HUDEP-2 (cell line): ENCODE measurements around the gene B3GAT3.
"Not testable (repeated sequence)": the region's sequence is repeated elsewhere in the genome, so short reads cannot be mapped to it uniquely, and the experiment has no call there.

Source experiments
- DNase-seq, 76 experiments: peaks; one replicate each; lab custom pipeline; 2025; ENCODE audit not compliant: unreplicated experiment in 76 of 76; lab: John Stamatoyannopoulos, UW

The B3GAT3 gene

GRCh38 chr11:62585356-62585755 is 36.4 kb downstream of the B3GAT3 start:
- DNase-seq = not testable (repeated sequence)

GRCh38 chr11:62581735-62582134 is 40.1 kb downstream of the B3GAT3 start:
- not testable (repeated sequence) for DNase-seq

DNA sequence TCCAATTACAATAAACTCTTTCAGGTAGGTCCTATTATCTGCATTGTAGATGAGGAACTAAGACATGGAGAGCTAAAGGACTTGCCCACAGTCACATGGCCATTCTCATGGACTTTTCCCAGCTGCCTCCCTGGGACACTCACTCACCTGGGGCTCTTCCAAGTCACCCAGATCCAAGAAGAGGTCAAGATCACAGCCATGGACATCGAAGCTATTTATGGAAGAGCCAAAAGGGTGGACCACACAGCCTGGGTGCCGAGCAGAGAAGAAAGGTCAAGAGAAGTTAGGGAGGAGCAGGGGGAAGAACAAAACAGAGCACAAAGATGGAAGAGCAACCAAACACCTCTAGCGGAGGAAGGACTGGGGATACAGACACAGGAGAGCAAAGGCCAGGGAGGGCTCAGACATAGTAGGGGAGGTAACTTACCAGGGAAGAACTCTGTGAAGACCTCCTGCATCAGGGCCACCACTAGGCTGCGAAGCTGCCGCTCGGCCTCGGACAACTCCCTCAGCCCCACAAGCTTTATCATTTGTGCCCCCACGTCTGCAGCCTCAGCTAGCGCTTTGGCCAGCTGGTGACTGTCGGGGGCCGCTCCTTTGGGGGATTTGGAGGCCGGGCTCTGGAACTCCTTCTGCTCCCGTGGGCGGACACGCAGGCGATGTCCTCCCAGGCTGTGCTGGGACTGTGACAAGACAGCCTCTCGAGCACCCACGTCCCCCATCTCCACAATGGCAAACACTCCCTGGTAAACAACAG is 40.6 kb downstream of the B3GAT3 start:
- DNase-seq = no peak

DNA sequence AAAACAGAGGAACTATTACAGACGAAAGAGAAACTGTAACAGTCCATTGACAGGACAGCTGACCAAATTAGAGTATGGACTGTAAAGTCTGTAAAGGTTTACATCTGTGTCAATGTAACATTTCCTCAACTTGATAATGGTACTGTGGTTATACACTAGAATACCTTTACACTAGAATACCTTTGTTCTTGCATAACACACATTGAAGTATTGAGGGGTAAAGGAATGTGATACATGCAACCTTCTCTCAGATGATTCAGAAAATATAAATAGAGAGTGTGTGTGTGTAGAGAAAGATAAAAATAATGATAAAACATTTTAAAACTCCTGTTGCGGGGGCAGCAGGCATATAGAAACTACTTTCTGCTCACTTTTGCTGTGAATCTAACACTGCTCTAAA is 42.5 kb downstream of the B3GAT3 start:
- no peak for DNase-seq

DNA sequence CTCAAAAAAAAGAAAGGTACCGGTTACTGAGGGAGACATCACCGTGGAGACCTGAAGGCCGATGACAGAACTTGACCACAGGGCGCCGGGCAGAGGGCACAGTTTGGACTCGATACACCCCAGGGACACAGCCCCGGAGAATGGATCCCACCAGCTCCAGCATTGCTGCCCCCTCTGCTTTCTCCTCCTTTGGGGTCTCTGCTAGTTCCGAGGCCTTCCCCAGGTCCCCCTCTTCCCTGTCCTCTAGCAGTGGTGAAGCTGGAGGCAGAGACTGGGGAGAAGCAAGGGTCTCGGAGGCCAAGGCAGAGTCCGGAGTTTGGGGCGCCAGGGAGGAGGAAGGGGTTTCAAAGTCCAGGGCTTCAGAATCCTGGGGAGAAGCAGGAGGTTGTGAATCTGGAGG is 43.2 kb downstream of the B3GAT3 start:
- no peak for DNase-seq

- DNase-seq = no peak
Observed at GRCh38 chr11:62577046-62577714, 44.6 kb downstream of the B3GAT3 start.

DNA sequence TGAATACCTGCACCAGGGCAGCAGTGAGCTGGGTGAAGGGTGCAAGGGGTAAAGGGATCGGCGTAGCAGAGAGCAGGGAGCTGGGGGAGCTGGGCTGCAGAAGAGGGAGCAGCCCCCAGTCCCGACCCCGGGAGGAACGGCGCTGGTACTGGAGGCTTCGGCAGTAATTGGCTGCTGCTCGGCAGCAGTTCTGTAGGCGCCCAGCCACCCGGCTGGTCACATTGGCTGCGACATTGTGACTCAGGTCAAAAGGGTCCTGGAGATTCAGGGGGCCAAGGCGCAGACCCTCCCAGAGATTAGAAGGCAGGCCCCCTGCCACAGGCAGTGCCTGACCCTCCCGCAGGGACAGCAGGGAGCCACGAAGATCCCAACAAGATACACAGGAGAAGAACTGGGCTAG is 45.9 kb downstream of the B3GAT3 start:
- DNase-seq = no peak

DNA sequence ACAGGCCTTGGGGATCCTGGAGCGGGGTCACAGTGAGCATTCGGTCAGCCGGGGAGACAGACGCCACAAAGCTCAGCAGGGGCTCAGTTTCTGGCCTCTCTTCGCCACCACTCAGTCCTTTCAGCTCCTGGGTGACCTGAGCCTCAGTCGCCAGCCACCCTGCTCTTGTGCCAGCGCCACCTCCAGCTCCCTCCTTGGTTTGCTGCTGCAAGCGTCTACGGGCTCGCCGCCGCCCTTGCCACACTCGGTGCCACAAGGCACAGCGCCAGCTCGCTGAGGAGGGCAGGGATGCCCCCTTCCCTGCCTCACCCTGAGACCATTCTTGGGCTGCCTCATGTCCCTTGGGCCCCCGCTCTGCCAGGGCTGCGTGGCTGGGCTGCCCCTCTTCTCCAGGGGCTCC is 46.6 kb downstream of the B3GAT3 start:
- no peak for DNase-seq

DNA sequence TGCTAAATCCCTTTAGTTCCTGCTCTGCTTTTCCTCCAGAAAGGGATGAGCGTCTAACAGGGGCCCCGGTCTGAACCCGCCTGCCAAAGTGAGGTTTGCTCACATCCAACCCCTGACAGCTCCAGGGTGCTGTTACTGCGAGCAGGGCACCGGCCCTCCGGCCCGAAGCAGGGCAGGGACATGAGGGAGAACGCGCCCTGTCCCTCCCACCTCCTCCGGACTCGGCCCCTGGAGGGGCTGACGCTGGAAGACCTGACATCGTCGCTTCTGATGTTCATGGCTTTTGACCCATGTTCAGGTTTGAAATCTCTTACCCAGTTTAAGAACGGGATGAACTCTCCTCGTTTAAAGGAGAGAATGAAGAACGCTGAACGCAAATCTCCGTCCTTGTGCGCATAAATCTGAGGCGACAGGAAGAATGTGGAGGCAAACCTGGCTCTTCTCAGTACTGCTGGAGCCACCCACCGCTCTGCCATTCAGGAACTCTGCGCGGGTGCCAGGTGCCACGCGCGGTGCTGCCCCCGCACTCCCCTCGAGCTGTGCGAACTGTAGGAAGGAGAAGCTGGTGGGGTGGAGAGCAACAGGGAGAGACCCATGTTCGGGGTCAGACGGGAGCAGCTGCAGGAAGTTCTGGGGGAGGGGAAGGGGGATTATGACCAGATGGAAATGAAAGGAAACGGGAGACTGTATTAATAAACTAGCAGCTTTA is 47.3 kb downstream of the B3GAT3 start:
- no peak for DNase-seq

GRCh38 chr11:62573592-62574362 is 48.0 kb downstream of the B3GAT3 start, which contains the start of gene EEF1G:
Gene EEF1G (minus strand): TSS chr11:62573891. CDS start chr11:62573842, 49 bp downstream.
- peak in 75 of 76 experiments; percentile 82 to 99 (median 98) for DNase-seq

DNA sequence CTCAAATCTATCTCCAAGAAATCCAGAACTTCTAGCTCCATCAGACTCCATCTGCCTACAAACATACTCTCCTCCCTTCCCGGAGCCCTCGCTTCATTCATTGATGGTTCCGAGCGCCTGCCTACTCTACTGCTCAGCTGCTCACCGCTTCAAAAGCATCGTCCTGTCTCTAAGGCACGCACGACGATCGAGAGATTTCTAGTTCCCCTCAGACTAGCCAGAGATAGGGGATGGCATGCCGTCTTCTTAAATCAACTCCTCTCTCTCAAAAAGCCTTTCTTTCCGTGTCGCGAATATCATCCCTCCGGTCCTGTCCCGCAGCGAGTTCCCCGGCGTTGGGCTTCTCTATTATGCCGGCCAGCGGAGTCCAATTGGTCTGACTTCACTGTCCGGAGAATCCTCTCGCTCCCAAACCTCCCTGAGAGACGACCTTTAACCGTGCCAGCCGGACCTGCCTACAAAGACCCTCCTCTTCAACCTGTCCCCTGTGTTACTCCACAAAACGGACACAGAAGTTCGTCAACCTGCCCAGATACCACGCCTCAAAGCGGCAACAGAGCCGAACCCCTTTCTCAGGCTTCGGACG is 48.7 kb downstream of the B3GAT3 start:
- peak in 11 of 76 experiments; percentile 8 to 63 (median 19) for DNase-seq

DNA sequence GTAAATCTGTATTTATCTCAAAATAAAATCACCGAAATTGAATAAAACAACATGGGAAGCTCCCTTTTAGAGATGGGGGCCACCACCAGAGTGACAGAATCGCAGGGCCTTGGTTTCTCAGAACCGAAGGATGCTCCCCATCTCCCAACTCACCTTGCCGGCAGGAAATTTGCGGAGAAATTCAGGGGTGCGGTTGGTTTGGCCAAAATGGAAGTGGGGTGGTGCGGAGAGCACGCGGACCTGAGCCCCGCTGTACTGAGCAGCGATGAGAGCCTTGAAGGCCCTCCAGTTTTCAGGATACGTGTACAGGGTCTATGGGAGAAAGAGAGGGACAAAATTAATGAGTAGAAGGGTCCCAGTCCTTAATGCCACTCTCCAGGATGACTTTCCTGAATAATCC is 49.4 kb downstream of the B3GAT3 start:
- no peak for DNase-seq

- DNase-seq = not testable (repeated sequence)
Observed at GRCh38 chr11:62571493-62571892, 50.3 kb downstream of the B3GAT3 start.

DNA sequence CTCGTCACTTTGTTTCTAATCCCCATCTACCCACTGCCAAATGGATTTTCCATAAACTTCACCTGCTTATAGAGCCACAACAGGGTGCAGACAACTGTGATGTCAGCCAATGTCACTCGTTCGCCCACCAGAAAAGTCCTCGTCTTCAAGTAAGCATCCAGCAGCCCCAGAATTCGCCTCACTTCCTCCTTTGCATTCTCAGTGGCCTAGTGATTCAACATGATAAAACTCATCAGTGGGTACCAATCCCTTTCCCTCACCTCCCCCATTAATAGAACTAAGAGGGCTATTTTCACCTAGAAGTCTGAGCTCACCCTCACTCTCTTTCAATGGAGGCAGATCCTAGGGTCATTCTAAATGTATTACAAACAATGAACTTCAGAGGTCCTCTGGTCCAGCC is 50.9 kb downstream of the B3GAT3 start:
- not testable (repeated sequence) for DNase-seq

DNA sequence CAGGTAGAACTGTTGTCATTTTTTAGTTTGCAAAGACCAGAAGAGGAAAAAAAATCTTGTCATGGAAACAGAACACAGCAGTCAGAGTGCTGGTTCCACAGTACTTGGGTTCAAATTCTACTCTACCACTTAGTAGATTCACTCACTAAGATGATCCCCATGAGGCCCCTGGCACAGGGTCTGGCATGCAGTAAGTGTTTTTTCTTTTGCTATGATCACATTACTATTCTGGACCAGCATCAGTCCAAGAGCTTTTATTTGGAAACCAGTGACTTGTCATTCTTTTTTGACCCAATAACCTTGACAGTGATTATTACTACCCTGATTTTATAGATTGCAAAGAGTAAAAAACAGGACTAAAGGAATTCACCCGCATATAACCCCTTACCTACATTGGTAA is 52.2 kb downstream of the B3GAT3 start:
- no peak for DNase-seq

GRCh38 chr11:62567018-62567633 is 54.7 kb downstream of the B3GAT3 start:
- DNase-seq = no peak

GRCh38 chr11:62566247-62566646 is 55.5 kb downstream of the B3GAT3 start:
- no peak for DNase-seq
